Endothelial cell of umbilical vein (primary cell): ENCODE data around the gene IP6K2. TPM values are rescaled to one million over a fixed set of nuclear protein-coding genes. Genes with fewer than 3 reads are reported as not detected.

Experiments
- BruUV-seq: library from RNA; stranded (reverse); fragments of 400-500 nt; replicated peaks from 2 replicates; lab custom pipeline; 2021; lab: Mats Ljungman, UMichigan
- CTCF ChIA-PET: fragments of 300-600, 350-600 bp; sonication (Branson Sonifier 250); formaldehyde crosslinking; loops from one replicate; lab custom pipeline; 2021; ENCODE audit warnings: antibody characterized with exemption, inconsistent platforms; lab: Charles Lee
- POLR2A ChIA-PET: fragments of 300-600, 350-600 bp; sonication (Branson Sonifier 250); formaldehyde crosslinking; loops from one replicate; lab custom pipeline; 2021; ENCODE audit warnings: antibody characterized with exemption, inconsistent platforms; lab: Charles Lee
- DNase-seq: peaks from one replicate; pipeline ENCODE4 v3.0.0-alpha.2; 2011; ENCODE audit warnings: low read depth, low spot score
- FAIRE-seq: peaks from 2 replicates; lab custom pipeline; 2011; peaks lifted over from hg19 to GRCh38; lab: Jason Lieb, UNC
- H2AFZ ChIP-seq: 2 replicates; pipeline ENCODE4 v1.6.0; 2012; ENCODE audit warnings: low read depth, low read length, control low read depth, inconsistent platforms
- H3K27ac ChIP-seq: 2 replicates; pipeline ENCODE4 v1.5.1; 2011; ENCODE audit warnings: low read depth, mild to moderate bottlenecking, control low read depth, low read length, moderate library complexity; ENCODE audit not compliant: insufficient read depth
- H3K27me3 ChIP-seq, 2 experiments: 2 replicates each; pipeline versions ENCODE4 v1.6.0 to v1.6.1; 2011; ENCODE audit warnings: low read length in 2 of 2, mixed read lengths in 1 of 2; ENCODE audit not compliant: control insufficient read depth in 2 of 2, insufficient read depth in 2 of 2
- H3K36me3 ChIP-seq, 2 experiments: 2 replicates in 1 of 2; 3 replicates in 1 of 2; pipeline ENCODE4 v1.5.1; 2011; ENCODE audit warnings: low read length in 2 of 2, mild to moderate bottlenecking in 1 of 2, moderate library complexity in 1 of 2; ENCODE audit not compliant: control insufficient read depth in 2 of 2, insufficient read depth in 2 of 2; ENCODE audit errors: extremely low read depth in 1 of 2
- H3K4me1 ChIP-seq: 3 replicates; pipeline ENCODE4 v1.5.1; 2011; ENCODE audit warnings: mild to moderate bottlenecking, low read length; ENCODE audit not compliant: control insufficient read depth, insufficient read depth; ENCODE audit errors: extremely low read depth
- H3K4me2 ChIP-seq: 2 replicates; pipeline ENCODE4 v1.6.1; 2011; ENCODE audit warnings: low read length, control low read depth, mixed read lengths; ENCODE audit not compliant: insufficient read depth
- H3K4me3 ChIP-seq, 3 experiments: fragments of 200-600 bp in 1 of 3; sonication (generic), shearing (Covaris generic) in 1 of 3; replicated peaks in 1 of 3; 2 replicates each; pipeline ENCODE4 v1.5.1; 2011 to 2016; ENCODE audit warnings: control low read depth in 3 of 3, low read length in 3 of 3, mild to moderate bottlenecking in 2 of 3, inconsistent platforms in 1 of 3, low read depth in 1 of 3, moderate library complexity in 1 of 3; ENCODE audit not compliant: insufficient read depth in 1 of 3
- H3K79me2 ChIP-seq: 2 replicates; pipeline ENCODE4 v1.6.0; 2012; ENCODE audit warnings: low read length, inconsistent platforms; ENCODE audit not compliant: control insufficient read depth, insufficient read depth
- H3K9ac ChIP-seq: replicated peaks from 2 replicates; pipeline ENCODE3; 2011; ENCODE audit warnings: low read length, control low read depth; ENCODE audit not compliant: insufficient read depth; ENCODE audit errors: extremely low read depth
- H3K9me1 ChIP-seq: replicated peaks from 3 replicates; pipeline ENCODE4 v1.6.0; 2011; ENCODE audit warnings: mild to moderate bottlenecking, low read length; ENCODE audit not compliant: control insufficient read depth, insufficient read depth; ENCODE audit errors: extremely low read depth
- H3K9me3 ChIP-seq: replicated peaks from 2 replicates; pipeline ENCODE4 v1.5.1; 2012; ENCODE audit warnings: low read length, inconsistent platforms; ENCODE audit not compliant: control insufficient read depth, insufficient read depth
- H4K20me1 ChIP-seq: replicated peaks from 2 replicates; pipeline ENCODE3; 2011; ENCODE audit warnings: mild to moderate bottlenecking, low read length; ENCODE audit not compliant: control insufficient read depth, insufficient read depth; ENCODE audit errors: extremely low read depth
- EZH2 ChIP-seq: IDR thresholded peaks from 2 replicates; pipeline ENCODE4 v1.6.1; 2012; ENCODE audit warnings: borderline replicate concordance, low read depth, mild to moderate bottlenecking, moderate library complexity, low read length, inconsistent platforms; ENCODE audit not compliant: severe bottlenecking
- JUN ChIP-seq: IDR thresholded peaks from 2 replicates; pipeline ENCODE4 v1.6.1; 2011; ENCODE audit warnings: borderline replicate concordance, low read depth; ENCODE audit not compliant: insufficient read length, insufficient read depth
- MYC ChIP-seq: IDR thresholded peaks from one replicate; pipeline ENCODE4 v1.6.1; 2011; ENCODE audit warnings: mild to moderate bottlenecking, low read depth, low read length
- POLR2A ChIP-seq: IDR thresholded peaks from 2 replicates; pipeline ENCODE4 v1.6.1; 2012; ENCODE audit warnings: low read depth, mild to moderate bottlenecking, control low read depth, low read length
- POLR2AphosphoS5 ChIP-seq: IDR thresholded peaks from 2 replicates; pipeline ENCODE4 v1.6.1; 2012; ENCODE audit warnings: low read depth, mild to moderate bottlenecking, control low read depth, low read length, moderate library complexity; ENCODE audit not compliant: insufficient read depth
- dilution Hi-C: fragments of 300-500 bp; cut with MboI; formaldehyde crosslinking; loops from one replicate; pipeline ENCODE4 v1.15.0; 2019; ENCODE audit warnings: low sequenced_read_pairs; ENCODE audit not compliant: extremely low pct_ligation_motif_present
- intact Hi-C: fragments of 100-400 bp; cut with micrococcal nuclease; formaldehyde crosslinking; loops from one replicate; pipeline ENCODE4 v1.10.0; 2022
- polyA plus RNA-seq, 4 experiments: library from polyadenylated mRNA; depleted of rRNA in 3 of 4; stranded (reverse) in 3 of 4; unstranded in 1 of 4; fragments of >200 nt; gene quantifications; 2 replicates each; pipeline versions ENCODE4 v1.2.1 to v1.2.3, GENCODE V29; 2011 to 2012; ENCODE audit warnings: missing spikeins in 1 of 4
- total RNA-seq: library from RNA; stranded (reverse); gene quantifications from 2 replicates; pipeline ENCODE4 v1.2.3, GENCODE V29; 2021
- TF ChIP-seq, protein P1 (sequence below), 2 donors: IDR thresholded peaks; 1 replicate in 1 of 2; 2 replicates in 1 of 2; pipeline ENCODE4 v1.5.1; 2011; ENCODE audit warnings: low read length in 2 of 2, mild to moderate bottlenecking in 2 of 2, moderate library complexity in 2 of 2, control low read depth in 1 of 2, inconsistent platforms in 1 of 2, low read depth in 1 of 2; ENCODE audit not compliant: insufficient read depth in 1 of 2; ENCODE audit errors: extremely low read depth in 1 of 2
- TF ChIP-seq, protein P2 (sequence below): IDR thresholded peaks from 2 replicates; pipeline ENCODE4 v1.6.1; 2011; ENCODE audit not compliant: insufficient read depth, insufficient read length

IP6K2 gene
- total and polyA plus RNA-seq, 2 donors (not counting 3 experiments of a cell fraction or from before 2014, with no cell fraction given), result 81.8 to 143 TPM

DNA sequence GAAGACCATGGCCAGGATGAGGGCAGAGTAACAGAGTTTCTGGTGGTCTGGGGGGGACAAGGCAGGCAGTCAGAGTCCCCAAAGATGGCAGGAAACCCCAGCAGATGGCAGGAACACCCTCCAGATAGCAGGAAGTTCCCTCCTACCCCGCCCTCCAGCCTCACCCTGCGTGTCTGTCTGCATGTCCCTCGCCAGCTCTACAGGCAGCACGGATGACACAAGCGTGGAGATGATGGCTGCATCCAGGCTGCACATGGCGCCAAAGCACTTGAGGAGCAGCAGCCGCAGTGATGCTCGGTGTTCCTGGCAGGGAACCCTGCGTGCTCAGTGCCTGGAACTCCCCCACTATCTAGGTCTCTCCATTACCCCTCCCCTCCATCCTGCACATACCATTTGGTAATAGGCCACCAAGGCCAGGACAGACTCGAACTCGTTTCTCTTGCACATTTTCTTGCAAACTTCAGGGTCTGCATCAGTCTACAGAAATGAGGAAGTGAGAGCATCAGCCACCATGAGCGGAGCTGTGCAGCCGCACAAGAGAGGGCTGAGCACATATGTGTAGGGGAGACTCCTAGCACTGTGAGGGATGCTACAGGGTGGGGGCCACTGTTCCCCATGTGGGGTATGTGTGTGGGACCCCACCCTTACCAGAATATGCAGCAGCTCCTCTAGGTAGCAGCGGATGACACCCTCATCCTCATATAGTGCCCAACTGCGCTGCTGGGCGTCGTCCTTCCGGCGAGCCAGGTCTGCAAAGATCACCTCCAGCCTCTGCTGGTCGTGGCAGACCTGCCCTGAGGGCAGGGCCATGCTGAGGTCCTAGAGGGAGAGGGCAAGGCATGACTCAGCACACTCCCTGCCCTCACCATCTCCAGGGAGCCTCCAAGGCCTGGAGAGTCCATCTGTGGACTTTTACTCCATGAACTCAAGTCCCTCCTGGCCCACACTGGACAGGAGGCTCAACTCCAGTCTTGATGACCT lies 37.3 kb downstream of the IP6K2 start:
- Histone ChIP-seq H4K20me1 (no peaks in the 10 kb centered on the region), H3K4me1 (peaks cover 10% of the 10 kb centered on the region), H3K27me3 (no peaks in the 10 kb centered on the region), H3K9me3 (no peaks in the 10 kb centered on the region), H3K9me1 (no peaks in the 10 kb centered on the region), H2AFZ (no peak overlapping the region), H3K79me2 (peaks cover 2% of the 10 kb centered on the region), H3K27ac (no peak overlapping the region), H3K9ac (no peak overlapping the region), H3K4me2 (no peak overlapping the region), H3K4me3 (no peak overlapping the region), H3K36me3 (peaks cover 2 to 12% of the 10 kb centered on the region in 2 experiments)
- TF ChIP-seq MYC (no peak), JUN (no peak), POLR2A (no peak), POLR2AphosphoS5 (no peak), EZH2 (no peak)
- TF ChIP-seq, protein P1, sequence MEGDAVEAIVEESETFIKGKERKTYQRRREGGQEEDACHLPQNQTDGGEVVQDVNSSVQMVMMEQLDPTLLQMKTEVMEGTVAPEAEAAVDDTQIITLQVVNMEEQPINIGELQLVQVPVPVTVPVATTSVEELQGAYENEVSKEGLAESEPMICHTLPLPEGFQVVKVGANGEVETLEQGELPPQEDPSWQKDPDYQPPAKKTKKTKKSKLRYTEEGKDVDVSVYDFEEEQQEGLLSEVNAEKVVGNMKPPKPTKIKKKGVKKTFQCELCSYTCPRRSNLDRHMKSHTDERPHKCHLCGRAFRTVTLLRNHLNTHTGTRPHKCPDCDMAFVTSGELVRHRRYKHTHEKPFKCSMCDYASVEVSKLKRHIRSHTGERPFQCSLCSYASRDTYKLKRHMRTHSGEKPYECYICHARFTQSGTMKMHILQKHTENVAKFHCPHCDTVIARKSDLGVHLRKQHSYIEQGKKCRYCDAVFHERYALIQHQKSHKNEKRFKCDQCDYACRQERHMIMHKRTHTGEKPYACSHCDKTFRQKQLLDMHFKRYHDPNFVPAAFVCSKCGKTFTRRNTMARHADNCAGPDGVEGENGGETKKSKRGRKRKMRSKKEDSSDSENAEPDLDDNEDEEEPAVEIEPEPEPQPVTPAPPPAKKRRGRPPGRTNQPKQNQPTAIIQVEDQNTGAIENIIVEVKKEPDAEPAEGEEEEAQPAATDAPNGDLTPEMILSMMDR (IDR thresholded peaks at IDR 0.05; ENCODE audit: extremely low read depth in 1 of 2, insufficient read depth in 1 of 2, low read depth in 1 of 2, low read length in 2 of 2), result no peak
- TF ChIP-seq, protein P2, sequence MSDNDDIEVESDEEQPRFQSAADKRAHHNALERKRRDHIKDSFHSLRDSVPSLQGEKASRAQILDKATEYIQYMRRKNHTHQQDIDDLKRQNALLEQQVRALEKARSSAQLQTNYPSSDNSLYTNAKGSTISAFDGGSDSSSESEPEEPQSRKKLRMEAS, result no peak
- ChIA-PET POLR2A (no interaction called here), CTCF (interaction anchor here (1.3 kb wide), 1 partner anchor 10 kb away, joined by 3 read pairs; no protein-coding TSS in a partner anchor)
- BruUV-seq, result no TSS peak
- dilution Hi-C loops (no loop called here), intact Hi-C loops (no loop called here)
- no peak for FAIRE-seq
- no peak for DNase-seq
